Smooth muscle cell (in vitro differentiated cells): ENCODE results near the gene C14orf93. TPM values are rescaled to one million over a fixed set of nuclear protein-coding genes. Genes with fewer than 3 reads are reported as not detected.

Source experiments
- DNase-seq: peaks from one replicate; lab custom pipeline; 2025; ENCODE audit not compliant: unreplicated experiment; lab: John Stamatoyannopoulos, UW
- H2AFZ ChIP-seq: fragments of 200-600 bp; sonication (generic); 2 replicates; pipeline ENCODE4 v1.6.0; 2016; ENCODE audit warnings: antibody characterized with exemption, low read depth, mild to moderate bottlenecking
- H3F3A ChIP-seq: fragments of 200-600 bp; sonication (generic); 2 replicates; pipeline ENCODE4 v1.6.0; 2017; ENCODE audit warnings: antibody characterized with exemption, low read depth
- H3K27ac ChIP-seq: fragments of 200-600 bp; sonication (generic); 2 replicates; pipeline ENCODE4 v1.5.1; 2016; ENCODE audit warnings: low read depth, mild to moderate bottlenecking
- H3K27me3 ChIP-seq: fragments of 200-600 bp; sonication (generic); 2 replicates; pipeline ENCODE4 v1.6.1; 2016; ENCODE audit warnings: low read depth, mild to moderate bottlenecking
- H3K36me3 ChIP-seq: fragments of 200-600 bp; sonication (generic); 2 replicates; pipeline ENCODE4 v1.5.1; 2016; ENCODE audit warnings: low read depth
- H3K4me1 ChIP-seq: fragments of 200-600 bp; sonication (generic); 2 replicates; pipeline ENCODE4 v1.5.1; 2016; ENCODE audit warnings: low read depth
- H3K4me2 ChIP-seq: fragments of 200-600 bp; sonication (generic); 2 replicates; pipeline ENCODE4 v1.6.0; 2016; ENCODE audit warnings: mild to moderate bottlenecking
- H3K4me3 ChIP-seq: fragments of 200-600 bp; sonication (generic); 2 replicates; pipeline ENCODE4 v1.5.1; 2016; ENCODE audit warnings: mild to moderate bottlenecking
- H3K79me2 ChIP-seq: fragments of 200-600 bp; sonication (generic); 2 replicates; pipeline ENCODE4 v1.6.0; 2016; ENCODE audit warnings: low read depth, mild to moderate bottlenecking
- H3K9ac ChIP-seq: fragments of 200-600 bp; sonication (generic); 2 replicates; pipeline ENCODE4 v1.6.0; 2016; ENCODE audit warnings: low read depth
- H3K9me3 ChIP-seq: fragments of 200-600 bp; sonication (generic); replicated peaks from 2 replicates; pipeline ENCODE4 v1.5.1; 2016; ENCODE audit warnings: low read depth
- H4K20me1 ChIP-seq: fragments of 200-600 bp; sonication (generic); 2 replicates; pipeline ENCODE4 v1.6.0; 2016; ENCODE audit warnings: low read depth
- CTCF ChIP-seq: fragments of 200-600 bp; sonication (generic); IDR thresholded peaks from 2 replicates; pipeline ENCODE4 v1.5.1; 2017; ENCODE audit warnings: borderline replicate concordance, mild to moderate bottlenecking, antibody characterized with exemption; ENCODE audit not compliant: insufficient read depth, poor library complexity, severe bottlenecking
- WGBS: methylation state at CpG from one replicate; pipeline ENCODE4 v1.1.7; 2016; ENCODE audit warnings: low lambda C conversion rate; 5-methylcytosine and 5-hydroxymethylcytosine counted together
- polyA plus RNA-seq: library from polyadenylated mRNA; unstranded; fragments of >200 nt; fragmentation: Nextera tagmentation; extraction: Ambion mirVana; gene quantifications from 2 replicates; pipeline ENCODE4 v1.2.1, GENCODE V29; 2016
- total RNA-seq: library from RNA; depleted of rRNA; stranded (reverse); fragments of >200 nt; gene quantifications from 2 replicates; pipeline ENCODE4 v1.2.3, GENCODE V29; 2014

The C14orf93 gene
- total and polyA plus RNA-seq, 2 experiments from 2014 or later = 6.7 to 10.2 TPM

- H2AFZ ChIP-seq = no peak overlapping the region
- H3K4me1 ChIP-seq = no peaks in the 10 kb centered on the region
- H3K4me3 ChIP-seq = no peak overlapping the region
- no peaks in the 10 kb centered on the region for H4K20me1 ChIP-seq
- H3K79me2 ChIP-seq = no peaks in the 10 kb centered on the region
- no peaks in the 10 kb centered on the region for H3K27me3 ChIP-seq
- H3F3A ChIP-seq = no peaks in the 10 kb centered on the region
- H3K9me3 ChIP-seq = no peaks in the 10 kb centered on the region
- H3K4me2 ChIP-seq = no peak overlapping the region
- H3K9ac ChIP-seq = no peak overlapping the region
- no peak for TF ChIP-seq CTCF
- no peak overlapping the region for H3K27ac ChIP-seq
- no peaks in the 10 kb centered on the region for H3K36me3 ChIP-seq
- WGBS = 98% methylated on average over 43 of the region's 85 CpGs
- no peak for DNase-seq
Observed at GRCh38 chr14:23047751-23048693, 38.1 kb upstream of the C14orf93 start.

GRCh38 chr14:23047034-23047634 lies 37.2 kb upstream of the C14orf93 start:
- no peak overlapping the region for H2AFZ ChIP-seq
- 85% methylated on average over 5 of the region's 6 CpGs for WGBS
- DNase-seq = no peak

GRCh38 chr14:23045419-23046357 lies 35.7 kb upstream of the C14orf93 start:
- Histone ChIP-seq H3K4me3 (no peak overlapping the region), H3K79me2 (no peaks in the 10 kb centered on the region), H3K4me1 (no peaks in the 10 kb centered on the region), H2AFZ (no peak overlapping the region), H3K9ac (no peak overlapping the region), H3K9me3 (no peaks in the 10 kb centered on the region), H4K20me1 (no peaks in the 10 kb centered on the region), H3F3A (no peaks in the 10 kb centered on the region), H3K27me3 (no peaks in the 10 kb centered on the region), H3K27ac (no peak overlapping the region), H3K36me3 (no peaks in the 10 kb centered on the region), H3K4me2 (no peak overlapping the region)
- TF ChIP-seq CTCF = no peak
- WGBS = 86% methylated on average over 13 of the region's 13 CpGs
- DNase-seq = no peak

More at GRCh38 chr14:23047034-23047634, 37.2 kb upstream of the C14orf93 start:
- no peak for TF ChIP-seq CTCF
- no peak overlapping the region for H3K9ac ChIP-seq
- H3F3A ChIP-seq = no peaks in the 10 kb centered on the region
- H3K27me3 ChIP-seq = no peaks in the 10 kb centered on the region
- no peak overlapping the region for H3K4me3 ChIP-seq
- H3K4me2 ChIP-seq = no peak overlapping the region
- H3K4me1 ChIP-seq = no peaks in the 10 kb centered on the region
- no peaks in the 10 kb centered on the region for H3K79me2 ChIP-seq
- H4K20me1 ChIP-seq = no peaks in the 10 kb centered on the region
- no peaks in the 10 kb centered on the region for H3K9me3 ChIP-seq
- H3K27ac ChIP-seq = no peak overlapping the region
- no peaks in the 10 kb centered on the region for H3K36me3 ChIP-seq
